Fibroblast of the aortic adventitia (primary cell): ENCODE measurements around the gene UBE2E2. TPM values are rescaled to one million over a fixed set of nuclear protein-coding genes. Genes with fewer than 3 reads are reported as not detected.
A peak's percentile ranks its signal among the peaks of the same experiment; 100 is the strongest.

Source experiments
- DNase-seq: peaks from one replicate; pipeline ENCODE4 v3.0.0-alpha.2; 2010; ENCODE audit warnings: low read depth
- H3K4me3 ChIP-seq: 2 replicates; pipeline ENCODE4 v1.5.1; 2011; ENCODE audit warnings: low read depth, mild to moderate bottlenecking, control low read depth, low read length, moderate library complexity
- total RNA-seq: library from RNA; depleted of rRNA; stranded (reverse); fragments of >200 nt; gene quantifications from 2 replicates; pipeline ENCODE4 v1.2.3, GENCODE V29; 2012; ENCODE audit warnings: low replicate concordance
- TF ChIP-seq, protein P1 (sequence below): IDR thresholded peaks from 2 replicates; pipeline ENCODE4 v1.5.1; 2011; ENCODE audit warnings: mild to moderate bottlenecking, low read length, control low read depth, inconsistent platforms; ENCODE audit not compliant: insufficient read depth

Gene UBE2E2
- total RNA-seq, 1 donor = 49.1 TPM

DNA sequence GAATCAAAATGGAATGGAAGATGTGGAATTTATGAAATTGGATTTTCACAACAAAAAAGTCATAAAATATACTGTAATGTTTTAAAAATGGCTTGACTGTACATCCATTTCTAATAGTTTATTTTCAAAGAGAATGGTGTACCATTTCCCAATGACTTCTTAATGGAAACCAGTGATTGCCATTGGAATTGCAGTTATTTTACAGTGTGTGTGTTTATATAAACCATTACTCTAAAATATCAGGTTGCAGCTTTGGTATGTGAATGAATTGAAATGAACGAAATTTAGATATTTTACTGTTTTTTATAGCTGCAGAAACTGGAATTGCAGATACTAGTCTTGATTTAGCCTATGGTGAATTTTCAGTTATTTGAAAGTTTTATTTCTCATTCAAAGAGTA lies 165.6 kb downstream of the UBE2E2 start:
- H3K4me3 ChIP-seq = no peak overlapping the region
- TF ChIP-seq, protein P1, sequence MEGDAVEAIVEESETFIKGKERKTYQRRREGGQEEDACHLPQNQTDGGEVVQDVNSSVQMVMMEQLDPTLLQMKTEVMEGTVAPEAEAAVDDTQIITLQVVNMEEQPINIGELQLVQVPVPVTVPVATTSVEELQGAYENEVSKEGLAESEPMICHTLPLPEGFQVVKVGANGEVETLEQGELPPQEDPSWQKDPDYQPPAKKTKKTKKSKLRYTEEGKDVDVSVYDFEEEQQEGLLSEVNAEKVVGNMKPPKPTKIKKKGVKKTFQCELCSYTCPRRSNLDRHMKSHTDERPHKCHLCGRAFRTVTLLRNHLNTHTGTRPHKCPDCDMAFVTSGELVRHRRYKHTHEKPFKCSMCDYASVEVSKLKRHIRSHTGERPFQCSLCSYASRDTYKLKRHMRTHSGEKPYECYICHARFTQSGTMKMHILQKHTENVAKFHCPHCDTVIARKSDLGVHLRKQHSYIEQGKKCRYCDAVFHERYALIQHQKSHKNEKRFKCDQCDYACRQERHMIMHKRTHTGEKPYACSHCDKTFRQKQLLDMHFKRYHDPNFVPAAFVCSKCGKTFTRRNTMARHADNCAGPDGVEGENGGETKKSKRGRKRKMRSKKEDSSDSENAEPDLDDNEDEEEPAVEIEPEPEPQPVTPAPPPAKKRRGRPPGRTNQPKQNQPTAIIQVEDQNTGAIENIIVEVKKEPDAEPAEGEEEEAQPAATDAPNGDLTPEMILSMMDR = no peak
- DNase-seq = no peak

DNA sequence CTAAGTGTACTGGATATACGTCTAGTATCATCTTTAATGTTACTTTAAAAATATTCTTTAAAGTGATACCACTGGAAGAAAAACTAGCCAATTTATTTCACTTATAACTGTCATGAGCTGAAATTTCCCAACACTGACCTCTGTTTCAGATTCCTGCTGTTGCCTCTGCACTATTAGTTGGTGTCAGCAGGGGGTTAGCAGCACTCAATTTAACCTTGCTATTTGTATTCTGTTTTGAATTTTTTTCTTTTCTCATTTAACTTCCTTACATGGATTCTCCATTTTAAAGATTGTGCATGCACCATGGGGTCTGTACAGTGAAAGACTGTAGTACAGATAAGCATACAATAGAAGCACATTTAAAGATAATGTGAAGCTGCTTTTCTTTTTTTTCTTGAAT lies 169.2 kb downstream of the UBE2E2 start:
- TF ChIP-seq, protein P1 = peak; percentile 4
- DNase-seq = no peak
- H3K4me3 ChIP-seq = no peak overlapping the region

DNA sequence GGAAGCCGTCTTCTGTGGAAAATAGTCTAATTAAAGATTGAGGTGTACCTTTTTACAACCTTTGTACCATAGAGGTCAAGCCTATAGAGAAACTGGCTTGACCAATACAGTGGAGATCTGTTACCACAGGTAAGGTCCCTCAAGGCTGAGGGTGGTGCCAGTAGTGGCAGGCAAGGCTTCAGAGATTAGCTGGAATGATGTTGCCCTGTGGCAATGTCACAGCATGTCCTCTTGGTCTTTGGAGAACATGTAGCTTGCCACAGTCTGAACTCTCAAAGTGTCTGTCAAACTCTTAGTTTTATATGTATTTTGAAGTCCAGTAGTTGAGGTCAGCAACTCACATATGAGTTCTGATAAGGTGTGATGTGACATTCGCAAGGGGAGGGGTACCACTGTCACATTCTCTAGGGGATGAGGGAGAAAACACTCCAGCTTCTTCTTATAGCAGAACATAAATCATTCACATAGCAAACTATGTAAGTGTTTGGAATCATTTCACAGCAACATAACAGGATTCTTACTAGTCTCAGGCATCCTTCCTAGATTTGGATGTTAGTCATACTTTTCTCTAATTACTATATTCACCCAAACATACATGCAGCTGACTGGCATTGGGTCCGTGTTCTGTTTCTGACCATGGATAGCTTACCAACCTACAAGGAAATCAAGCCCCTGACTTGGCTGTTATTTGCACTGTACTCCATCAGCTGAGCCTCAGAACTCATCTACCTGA lies 173.6 kb downstream of the UBE2E2 start:
- TF ChIP-seq, protein P1 = no peak
- no peak for DNase-seq
- no peak overlapping the region for H3K4me3 ChIP-seq

DNA sequence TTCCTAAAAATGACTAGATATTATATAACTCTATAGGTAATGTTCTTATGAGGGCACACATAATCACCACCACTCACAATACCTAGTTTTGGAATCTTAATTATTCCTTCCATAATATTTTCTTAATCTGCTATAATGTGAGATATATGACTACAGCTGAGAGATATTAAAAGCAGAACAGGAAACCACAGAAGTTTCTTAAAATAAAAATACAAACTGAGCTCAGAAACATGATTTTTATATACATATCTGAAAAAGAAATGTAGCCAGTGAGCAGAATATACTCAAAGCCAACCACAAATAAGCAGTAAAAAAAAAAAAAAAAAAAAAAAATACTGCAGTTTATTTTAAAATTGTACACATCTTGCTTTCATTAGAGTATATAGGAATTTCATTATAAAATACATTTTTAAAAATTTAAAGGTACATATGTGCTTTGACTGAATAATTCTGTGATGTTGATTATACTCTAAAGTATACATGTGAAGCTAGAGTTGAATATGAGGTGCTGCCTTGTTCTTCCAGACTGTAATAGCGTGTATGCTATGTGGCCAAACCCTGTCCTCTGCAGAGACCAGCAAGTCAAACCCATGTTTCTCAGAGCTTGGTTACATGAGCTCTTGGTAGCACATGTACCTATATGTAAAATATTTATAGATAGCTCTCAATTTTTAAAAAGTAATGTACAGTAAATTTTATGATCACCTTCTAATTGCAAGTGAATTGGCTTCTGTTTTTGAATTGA lies 175.0 kb downstream of the UBE2E2 start:
- DNase-seq = no peak
- TF ChIP-seq, protein P1 = no peak
- no peak overlapping the region for H3K4me3 ChIP-seq

DNA sequence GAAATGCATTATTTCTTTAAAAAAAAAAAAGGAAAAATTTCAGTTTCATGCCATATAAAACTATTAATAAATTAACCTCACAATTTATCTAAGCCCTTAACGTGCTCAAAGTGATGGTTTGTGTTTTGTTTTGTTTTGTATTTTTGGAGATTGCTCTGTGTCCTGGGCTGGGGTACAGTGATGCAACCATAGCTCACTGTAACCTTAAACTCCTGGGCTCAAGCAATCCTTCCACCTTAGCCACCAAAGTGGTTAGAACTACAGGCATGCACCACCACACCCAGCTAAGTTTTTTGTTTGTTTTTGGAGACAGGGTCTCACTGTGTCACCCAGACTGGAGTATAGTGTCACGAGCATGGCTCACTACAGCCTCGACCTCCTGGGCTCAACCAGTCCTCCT lies 180.7 kb downstream of the UBE2E2 start:
- no peak for DNase-seq
- H3K4me3 ChIP-seq = no peak overlapping the region
- TF ChIP-seq, protein P1 = no peak

DNA sequence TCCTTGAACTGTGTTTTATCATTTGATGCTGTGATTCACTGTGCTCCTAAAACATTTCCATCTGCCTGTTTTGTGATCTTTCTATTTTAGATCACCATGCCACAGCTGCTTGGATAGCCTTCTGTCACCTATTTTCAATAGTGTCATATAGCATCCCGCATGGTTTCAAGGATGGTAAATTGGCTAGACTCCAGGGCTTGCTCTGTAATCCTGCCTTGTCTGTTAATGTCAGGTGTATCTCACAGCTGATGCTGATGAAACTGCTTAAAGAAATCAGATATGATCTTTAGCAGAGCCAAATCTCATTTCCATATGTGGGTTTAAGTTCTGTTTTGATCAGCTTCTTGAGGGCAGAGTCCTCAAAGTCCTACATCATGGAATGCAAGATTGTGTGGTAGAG lies 182.2 kb downstream of the UBE2E2 start:
- no peak for DNase-seq
- TF ChIP-seq, protein P1 = no peak
- no peak overlapping the region for H3K4me3 ChIP-seq
